ENCODE data around the gene CCL26.

DNA sequence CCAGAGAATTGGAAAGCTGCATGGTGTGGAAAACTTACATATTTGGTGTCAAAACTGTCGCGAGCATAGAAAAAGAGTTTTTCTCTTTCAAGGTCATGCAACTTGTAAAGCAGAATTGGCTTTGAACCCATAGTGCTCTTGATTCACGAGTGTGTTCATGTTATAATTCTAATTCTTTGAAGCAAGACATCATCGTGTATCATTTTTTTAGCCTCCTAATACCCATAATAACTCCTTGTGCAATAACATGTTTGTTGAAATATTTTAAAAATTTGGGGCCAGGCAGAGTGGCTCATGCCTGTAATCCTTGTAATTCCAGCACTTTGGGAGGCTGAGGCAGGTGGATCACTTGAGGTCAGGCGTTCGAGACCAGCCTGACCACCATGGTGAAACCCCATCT is 37.4 kb upstream of the CCL26 start:
- TF ChIP-seq, protein P1, sequence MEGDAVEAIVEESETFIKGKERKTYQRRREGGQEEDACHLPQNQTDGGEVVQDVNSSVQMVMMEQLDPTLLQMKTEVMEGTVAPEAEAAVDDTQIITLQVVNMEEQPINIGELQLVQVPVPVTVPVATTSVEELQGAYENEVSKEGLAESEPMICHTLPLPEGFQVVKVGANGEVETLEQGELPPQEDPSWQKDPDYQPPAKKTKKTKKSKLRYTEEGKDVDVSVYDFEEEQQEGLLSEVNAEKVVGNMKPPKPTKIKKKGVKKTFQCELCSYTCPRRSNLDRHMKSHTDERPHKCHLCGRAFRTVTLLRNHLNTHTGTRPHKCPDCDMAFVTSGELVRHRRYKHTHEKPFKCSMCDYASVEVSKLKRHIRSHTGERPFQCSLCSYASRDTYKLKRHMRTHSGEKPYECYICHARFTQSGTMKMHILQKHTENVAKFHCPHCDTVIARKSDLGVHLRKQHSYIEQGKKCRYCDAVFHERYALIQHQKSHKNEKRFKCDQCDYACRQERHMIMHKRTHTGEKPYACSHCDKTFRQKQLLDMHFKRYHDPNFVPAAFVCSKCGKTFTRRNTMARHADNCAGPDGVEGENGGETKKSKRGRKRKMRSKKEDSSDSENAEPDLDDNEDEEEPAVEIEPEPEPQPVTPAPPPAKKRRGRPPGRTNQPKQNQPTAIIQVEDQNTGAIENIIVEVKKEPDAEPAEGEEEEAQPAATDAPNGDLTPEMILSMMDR (IDR thresholded peaks at IDR 0.05), result no peak
- TF ChIP-seq POLR2A (IDR thresholded peaks at IDR 0.05), result no peak
